Endothelial cell of umbilical vein (primary cell): Measurements from ENCODE around the gene PHOX2A. TPM values are rescaled to one million over a fixed set of nuclear protein-coding genes. Genes with fewer than 3 reads are reported as not detected.

Source experiments
- BruUV-seq: library from RNA; stranded (reverse); fragments of 400-500 nt; replicated peaks from 2 replicates; lab custom pipeline; 2021; lab: Mats Ljungman, UMichigan
- CTCF ChIA-PET: fragments of 300-600, 350-600 bp; sonication (Branson Sonifier 250); formaldehyde crosslinking; loops from one replicate; lab custom pipeline; 2021; ENCODE audit warnings: antibody characterized with exemption, inconsistent platforms; lab: Charles Lee
- POLR2A ChIA-PET: fragments of 300-600, 350-600 bp; sonication (Branson Sonifier 250); formaldehyde crosslinking; loops from one replicate; lab custom pipeline; 2021; ENCODE audit warnings: antibody characterized with exemption, inconsistent platforms; lab: Charles Lee
- DNase-seq: peaks from one replicate; pipeline ENCODE4 v3.0.0-alpha.2; 2011; ENCODE audit warnings: low read depth, low spot score
- FAIRE-seq: peaks from 2 replicates; lab custom pipeline; 2011; peaks lifted over from hg19 to GRCh38; lab: Jason Lieb, UNC
- H2AFZ ChIP-seq: 2 replicates; pipeline ENCODE4 v1.6.0; 2012; ENCODE audit warnings: low read depth, low read length, control low read depth, inconsistent platforms
- H3K27ac ChIP-seq: 2 replicates; pipeline ENCODE4 v1.5.1; 2011; ENCODE audit warnings: low read depth, mild to moderate bottlenecking, control low read depth, low read length, moderate library complexity; ENCODE audit not compliant: insufficient read depth
- H3K27me3 ChIP-seq, 2 experiments: 2 replicates each; pipeline versions ENCODE4 v1.6.0 to v1.6.1; 2011; ENCODE audit warnings: low read length in 2 of 2, mixed read lengths in 1 of 2; ENCODE audit not compliant: control insufficient read depth in 2 of 2, insufficient read depth in 2 of 2
- H3K36me3 ChIP-seq, 2 experiments: 2 replicates in 1 of 2; 3 replicates in 1 of 2; pipeline ENCODE4 v1.5.1; 2011; ENCODE audit warnings: low read length in 2 of 2, mild to moderate bottlenecking in 1 of 2, moderate library complexity in 1 of 2; ENCODE audit not compliant: control insufficient read depth in 2 of 2, insufficient read depth in 2 of 2; ENCODE audit errors: extremely low read depth in 1 of 2
- H3K4me1 ChIP-seq: 3 replicates; pipeline ENCODE4 v1.5.1; 2011; ENCODE audit warnings: mild to moderate bottlenecking, low read length; ENCODE audit not compliant: control insufficient read depth, insufficient read depth; ENCODE audit errors: extremely low read depth
- H3K4me2 ChIP-seq: 2 replicates; pipeline ENCODE4 v1.6.1; 2011; ENCODE audit warnings: low read length, control low read depth, mixed read lengths; ENCODE audit not compliant: insufficient read depth
- H3K4me3 ChIP-seq, 3 experiments: fragments of 200-600 bp in 1 of 3; sonication (generic), shearing (Covaris generic) in 1 of 3; replicated peaks in 1 of 3; 2 replicates each; pipeline ENCODE4 v1.5.1; 2011 to 2016; ENCODE audit warnings: control low read depth in 3 of 3, low read length in 3 of 3, mild to moderate bottlenecking in 2 of 3, inconsistent platforms in 1 of 3, low read depth in 1 of 3, moderate library complexity in 1 of 3; ENCODE audit not compliant: insufficient read depth in 1 of 3
- H3K79me2 ChIP-seq: 2 replicates; pipeline ENCODE4 v1.6.0; 2012; ENCODE audit warnings: low read length, inconsistent platforms; ENCODE audit not compliant: control insufficient read depth, insufficient read depth
- H3K9ac ChIP-seq: replicated peaks from 2 replicates; pipeline ENCODE3; 2011; ENCODE audit warnings: low read length, control low read depth; ENCODE audit not compliant: insufficient read depth; ENCODE audit errors: extremely low read depth
- H3K9me1 ChIP-seq: replicated peaks from 3 replicates; pipeline ENCODE4 v1.6.0; 2011; ENCODE audit warnings: mild to moderate bottlenecking, low read length; ENCODE audit not compliant: control insufficient read depth, insufficient read depth; ENCODE audit errors: extremely low read depth
- H3K9me3 ChIP-seq: replicated peaks from 2 replicates; pipeline ENCODE4 v1.5.1; 2012; ENCODE audit warnings: low read length, inconsistent platforms; ENCODE audit not compliant: control insufficient read depth, insufficient read depth
- H4K20me1 ChIP-seq: replicated peaks from 2 replicates; pipeline ENCODE3; 2011; ENCODE audit warnings: mild to moderate bottlenecking, low read length; ENCODE audit not compliant: control insufficient read depth, insufficient read depth; ENCODE audit errors: extremely low read depth
- CTCF ChIP-seq, 2 donors: IDR thresholded peaks; 1 replicate in 1 of 2; 2 replicates in 1 of 2; pipeline ENCODE4 v1.5.1; 2011; ENCODE audit warnings: low read length in 2 of 2, mild to moderate bottlenecking in 2 of 2, moderate library complexity in 2 of 2, control low read depth in 1 of 2, inconsistent platforms in 1 of 2, low read depth in 1 of 2; ENCODE audit not compliant: insufficient read depth in 1 of 2; ENCODE audit errors: extremely low read depth in 1 of 2
- EZH2 ChIP-seq: IDR thresholded peaks from 2 replicates; pipeline ENCODE4 v1.6.1; 2012; ENCODE audit warnings: borderline replicate concordance, low read depth, mild to moderate bottlenecking, moderate library complexity, low read length, inconsistent platforms; ENCODE audit not compliant: severe bottlenecking
- FOS ChIP-seq: IDR thresholded peaks from 2 replicates; pipeline ENCODE4 v1.6.1; 2011; ENCODE audit warnings: mild to moderate bottlenecking, low read length, moderate library complexity, borderline replicate concordance; ENCODE audit not compliant: insufficient read depth
- GATA2 ChIP-seq: IDR thresholded peaks from 2 replicates; pipeline ENCODE4 v1.7.0; 2011; ENCODE audit warnings: low read depth, mild to moderate bottlenecking, moderate library complexity, mixed read lengths, low read length; ENCODE audit not compliant: insufficient read length, insufficient read depth
- JUN ChIP-seq: IDR thresholded peaks from 2 replicates; pipeline ENCODE4 v1.6.1; 2011; ENCODE audit warnings: borderline replicate concordance, low read depth; ENCODE audit not compliant: insufficient read length, insufficient read depth
- MAX ChIP-seq: IDR thresholded peaks from 2 replicates; pipeline ENCODE4 v1.6.1; 2011; ENCODE audit not compliant: insufficient read depth, insufficient read length
- MYC ChIP-seq: IDR thresholded peaks from one replicate; pipeline ENCODE4 v1.6.1; 2011; ENCODE audit warnings: mild to moderate bottlenecking, low read depth, low read length
- POLR2A ChIP-seq: IDR thresholded peaks from 2 replicates; pipeline ENCODE4 v1.6.1; 2012; ENCODE audit warnings: low read depth, mild to moderate bottlenecking, control low read depth, low read length
- POLR2AphosphoS5 ChIP-seq: IDR thresholded peaks from 2 replicates; pipeline ENCODE4 v1.6.1; 2012; ENCODE audit warnings: low read depth, mild to moderate bottlenecking, control low read depth, low read length, moderate library complexity; ENCODE audit not compliant: insufficient read depth
- dilution Hi-C: fragments of 300-500 bp; cut with MboI; formaldehyde crosslinking; loops from one replicate; pipeline ENCODE4 v1.15.0; 2019; ENCODE audit warnings: low sequenced_read_pairs; ENCODE audit not compliant: extremely low pct_ligation_motif_present
- intact Hi-C: fragments of 100-400 bp; cut with micrococcal nuclease; formaldehyde crosslinking; loops from one replicate; pipeline ENCODE4 v1.10.0; 2022
- polyA plus RNA-seq, 4 experiments: library from polyadenylated mRNA; depleted of rRNA in 3 of 4; stranded (reverse) in 3 of 4; unstranded in 1 of 4; fragments of >200 nt; gene quantifications; 2 replicates each; pipeline versions ENCODE4 v1.2.1 to v1.2.3, GENCODE V29; 2011 to 2012; ENCODE audit warnings: missing spikeins in 1 of 4
- total RNA-seq: library from RNA; stranded (reverse); gene quantifications from 2 replicates; pipeline ENCODE4 v1.2.3, GENCODE V29; 2021

PHOX2A gene
- total and polyA plus RNA-seq, 2 donors (not counting 3 experiments of a cell fraction or from before 2014, with no cell fraction given) = not detected

- Histone ChIP-seq H3K36me3 (peaks cover 17 to 73% of the 10 kb centered on the region in 2 experiments), H3K27ac (no peak overlapping the region), H3K4me3 (no peak overlapping the region), H2AFZ (no peak overlapping the region), H3K4me1 (peaks cover 3% of the 10 kb centered on the region), H3K9ac (no peak overlapping the region), H3K9me3 (no peaks in the 10 kb centered on the region), H3K9me1 (no peaks in the 10 kb centered on the region), H4K20me1 (no peaks in the 10 kb centered on the region), H3K27me3 (peaks cover 3 to 7% of the 10 kb centered on the region in 2 experiments), H3K4me2 (no peak overlapping the region), H3K79me2 (no peaks in the 10 kb centered on the region)
- no TSS peak for BruUV-seq
- dilution Hi-C loops (no loop called here), intact Hi-C loops (no loop called here)
- DNase-seq = no peak
- ChIA-PET CTCF (interaction anchor here (1.2 kb wide), 1 partner anchor 209 kb away, joined by 8 read pairs; no protein-coding TSS in a partner anchor), POLR2A (no interaction called here)
- no peak for FAIRE-seq
- no peak for TF ChIP-seq MAX
- no peak for TF ChIP-seq FOS
- TF ChIP-seq GATA2 = no peak
- TF ChIP-seq CTCF (IDR thresholded peaks at IDR 0.05; ENCODE audit: extremely low read depth in 1 of 2, insufficient read depth in 1 of 2, low read depth in 1 of 2, low read length in 2 of 2) = no peak
- TF ChIP-seq JUN = no peak
- no peak for TF ChIP-seq MYC
- TF ChIP-seq POLR2A = no peak
- no peak for TF ChIP-seq POLR2AphosphoS5
- no peak for TF ChIP-seq EZH2
Measured at GRCh38 chr11:72234514-72234830, 9.5 kb downstream of the PHOX2A start.
